ENCODE measurements around the gene NEDD4L. TPM values are rescaled to one million over a fixed set of nuclear protein-coding genes. Genes with fewer than 3 reads are reported as not detected.

NEDD4L gene
- total and polyA plus RNA-seq, 12 donors = 17.8 to 110 (median 37.6) TPM

DNA sequence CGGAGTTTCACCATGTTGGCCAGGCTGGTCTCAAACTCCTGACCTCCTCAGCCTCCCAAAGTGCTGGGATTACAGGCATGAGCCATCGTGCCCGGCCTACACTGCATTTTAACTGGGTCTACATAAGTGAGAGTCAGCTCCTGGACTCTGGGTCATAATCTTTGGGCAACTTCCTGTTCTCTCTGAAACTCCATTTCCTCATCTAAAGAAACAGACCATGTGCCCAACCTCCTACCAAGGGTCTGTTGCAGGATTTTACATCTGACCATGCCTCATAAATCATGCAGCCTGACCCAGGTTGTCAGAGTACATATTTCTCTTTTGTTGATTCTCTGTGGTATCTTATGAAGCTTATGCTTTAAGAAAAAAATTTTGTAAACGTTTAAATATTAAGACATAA, 304.5 kb downstream of the NEDD4L start:
- Histone ChIP-seq H3K4me3 (no peak overlapping the region), H3K9me3 (replicated peaks in 1 of 3) (no peaks in the 10 kb centered on the region), H3K27ac (no peak overlapping the region), H3K4me1 (replicated peaks in 1 of 2) (no peaks in the 10 kb centered on the region), H3K27me3 (no peaks in the 10 kb centered on the region), H3K36me3 (replicated peaks in 1 of 2) (no peaks in the 10 kb centered on the region)
- 72 to 80% (median 76%) methylated on average over 3 to 4 of the region's 4 CpGs for WGBS, 4 donors
- DNase-seq = no peak
- intact Hi-C loops (cut with DNase I) = no loop called here
- no peak for TF ChIP-seq POLR2A (IDR thresholded peaks at IDR 0.05)
- TF ChIP-seq, protein P1, sequence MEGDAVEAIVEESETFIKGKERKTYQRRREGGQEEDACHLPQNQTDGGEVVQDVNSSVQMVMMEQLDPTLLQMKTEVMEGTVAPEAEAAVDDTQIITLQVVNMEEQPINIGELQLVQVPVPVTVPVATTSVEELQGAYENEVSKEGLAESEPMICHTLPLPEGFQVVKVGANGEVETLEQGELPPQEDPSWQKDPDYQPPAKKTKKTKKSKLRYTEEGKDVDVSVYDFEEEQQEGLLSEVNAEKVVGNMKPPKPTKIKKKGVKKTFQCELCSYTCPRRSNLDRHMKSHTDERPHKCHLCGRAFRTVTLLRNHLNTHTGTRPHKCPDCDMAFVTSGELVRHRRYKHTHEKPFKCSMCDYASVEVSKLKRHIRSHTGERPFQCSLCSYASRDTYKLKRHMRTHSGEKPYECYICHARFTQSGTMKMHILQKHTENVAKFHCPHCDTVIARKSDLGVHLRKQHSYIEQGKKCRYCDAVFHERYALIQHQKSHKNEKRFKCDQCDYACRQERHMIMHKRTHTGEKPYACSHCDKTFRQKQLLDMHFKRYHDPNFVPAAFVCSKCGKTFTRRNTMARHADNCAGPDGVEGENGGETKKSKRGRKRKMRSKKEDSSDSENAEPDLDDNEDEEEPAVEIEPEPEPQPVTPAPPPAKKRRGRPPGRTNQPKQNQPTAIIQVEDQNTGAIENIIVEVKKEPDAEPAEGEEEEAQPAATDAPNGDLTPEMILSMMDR (IDR thresholded peaks at IDR 0.05) = no peak

GRCh38 chr18:58348951-58349350, 304.9 kb downstream of the NEDD4L start:
- H3K4me1 ChIP-seq (replicated peaks in 1 of 2) = no peaks in the 10 kb centered on the region
- H3K27me3 ChIP-seq = no peaks in the 10 kb centered on the region
- no peak overlapping the region for H3K4me3 ChIP-seq
- no peak overlapping the region for H3K27ac ChIP-seq
- intact Hi-C loops (cut with DNase I) = no loop called here
- H3K36me3 ChIP-seq (replicated peaks in 1 of 2) = no peaks in the 10 kb centered on the region
- WGBS, 4 donors = 74 to 88% (median 85%) methylated on average over 7 of the region's 7 CpGs
- TF ChIP-seq, protein P1 (IDR thresholded peaks at IDR 0.05) = no peak
- TF ChIP-seq POLR2A (IDR thresholded peaks at IDR 0.05) = no peak
- no peaks in the 10 kb centered on the region for H3K9me3 ChIP-seq (replicated peaks in 1 of 3)
- no peak for DNase-seq

- intact Hi-C loops (cut with DNase I) = no loop called here
- no peak for TF ChIP-seq POLR2A (IDR thresholded peaks at IDR 0.05)
- TF ChIP-seq, protein P1 (IDR thresholded peaks at IDR 0.05) = no peak
Observed at GRCh38 chr18:58349650-58350049, 305.6 kb downstream of the NEDD4L start.

GRCh38 chr18:58350526-58350925, 306.5 kb downstream of the NEDD4L start:
- no peak for DNase-seq
- TF ChIP-seq POLR2A (IDR thresholded peaks at IDR 0.05) = no peak
- TF ChIP-seq, protein P1 (IDR thresholded peaks at IDR 0.05) = no peak
- Histone ChIP-seq H3K9me3 (replicated peaks in 1 of 3) (no peaks in the 10 kb centered on the region), H3K4me3 (no peak overlapping the region), H3K27ac (no peak overlapping the region), H3K36me3 (replicated peaks in 1 of 2) (no peaks in the 10 kb centered on the region), H3K4me1 (replicated peaks in 1 of 2) (no peaks in the 10 kb centered on the region), H3K27me3 (no peaks in the 10 kb centered on the region)
- WGBS, 4 donors = 94 to 100% (median 97%) methylated on average over 5 of the region's 5 CpGs
- intact Hi-C loops (cut with DNase I) = no loop called here

More at GRCh38 chr18:58349650-58350049, 305.6 kb downstream of the NEDD4L start:
- H3K9me3 ChIP-seq (replicated peaks in 1 of 3) = no peaks in the 10 kb centered on the region
- 90 to 93% (median 92%) methylated on average over 2 of the region's 2 CpGs for WGBS, 4 donors
- H3K4me1 ChIP-seq (replicated peaks in 1 of 2) = no peaks in the 10 kb centered on the region
- no peaks in the 10 kb centered on the region for H3K36me3 ChIP-seq (replicated peaks in 1 of 2)
- H3K27ac ChIP-seq = no peak overlapping the region
- H3K4me3 ChIP-seq = no peak overlapping the region
- no peaks in the 10 kb centered on the region for H3K27me3 ChIP-seq
- DNase-seq = no peak

Measured in adrenal gland (tissue), 12 donors.